Choroid plexus epithelial cell (primary cell): ENCODE results near the gene MYL4.
"Not testable (repeated sequence)": the region's sequence is repeated elsewhere in the genome, so short reads cannot be mapped to it uniquely, and the experiment has no call there.

Experiments used
- DNase-seq: peaks from one replicate; pipeline ENCODE4 v3.0.0-alpha.2; 2010; ENCODE audit warnings: low read depth
- H3K4me3 ChIP-seq: 2 replicates; pipeline ENCODE4 v1.5.1; 2011; ENCODE audit warnings: low read depth, mild to moderate bottlenecking, control low read depth, low read length, moderate library complexity
- TF ChIP-seq, protein P1 (sequence below): conservative IDR thresholded peaks from 2 replicates; pipeline ENCODE4 v1.5.1; 2011; ENCODE audit warnings: low read depth, mild to moderate bottlenecking, control low read depth, inconsistent platforms, low read length, moderate library complexity

The MYL4 gene

DNA sequence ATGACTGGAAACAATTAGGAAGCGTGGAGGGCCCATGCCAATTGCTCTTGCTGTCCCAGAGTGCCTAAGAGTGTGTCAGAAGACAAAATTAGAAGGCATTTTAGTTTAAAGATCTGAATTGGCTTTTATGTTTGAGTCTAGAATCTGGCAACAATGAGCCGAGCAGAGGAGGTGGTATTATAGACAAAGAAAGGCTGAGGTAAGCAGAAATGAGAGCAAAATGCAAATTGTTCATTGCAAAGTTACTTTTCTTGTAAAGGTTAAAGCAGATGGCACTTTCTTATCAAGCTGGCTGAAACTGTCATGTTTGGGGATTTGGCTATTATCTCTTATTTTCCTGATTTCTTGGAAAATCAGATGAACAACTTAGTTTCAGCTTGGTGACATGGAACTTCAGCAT, 3.3 kb downstream of the MYL4 start:
- no peak for DNase-seq
- no peak overlapping the region for H3K4me3 ChIP-seq
- TF ChIP-seq, protein P1, sequence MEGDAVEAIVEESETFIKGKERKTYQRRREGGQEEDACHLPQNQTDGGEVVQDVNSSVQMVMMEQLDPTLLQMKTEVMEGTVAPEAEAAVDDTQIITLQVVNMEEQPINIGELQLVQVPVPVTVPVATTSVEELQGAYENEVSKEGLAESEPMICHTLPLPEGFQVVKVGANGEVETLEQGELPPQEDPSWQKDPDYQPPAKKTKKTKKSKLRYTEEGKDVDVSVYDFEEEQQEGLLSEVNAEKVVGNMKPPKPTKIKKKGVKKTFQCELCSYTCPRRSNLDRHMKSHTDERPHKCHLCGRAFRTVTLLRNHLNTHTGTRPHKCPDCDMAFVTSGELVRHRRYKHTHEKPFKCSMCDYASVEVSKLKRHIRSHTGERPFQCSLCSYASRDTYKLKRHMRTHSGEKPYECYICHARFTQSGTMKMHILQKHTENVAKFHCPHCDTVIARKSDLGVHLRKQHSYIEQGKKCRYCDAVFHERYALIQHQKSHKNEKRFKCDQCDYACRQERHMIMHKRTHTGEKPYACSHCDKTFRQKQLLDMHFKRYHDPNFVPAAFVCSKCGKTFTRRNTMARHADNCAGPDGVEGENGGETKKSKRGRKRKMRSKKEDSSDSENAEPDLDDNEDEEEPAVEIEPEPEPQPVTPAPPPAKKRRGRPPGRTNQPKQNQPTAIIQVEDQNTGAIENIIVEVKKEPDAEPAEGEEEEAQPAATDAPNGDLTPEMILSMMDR: no peak

DNA sequence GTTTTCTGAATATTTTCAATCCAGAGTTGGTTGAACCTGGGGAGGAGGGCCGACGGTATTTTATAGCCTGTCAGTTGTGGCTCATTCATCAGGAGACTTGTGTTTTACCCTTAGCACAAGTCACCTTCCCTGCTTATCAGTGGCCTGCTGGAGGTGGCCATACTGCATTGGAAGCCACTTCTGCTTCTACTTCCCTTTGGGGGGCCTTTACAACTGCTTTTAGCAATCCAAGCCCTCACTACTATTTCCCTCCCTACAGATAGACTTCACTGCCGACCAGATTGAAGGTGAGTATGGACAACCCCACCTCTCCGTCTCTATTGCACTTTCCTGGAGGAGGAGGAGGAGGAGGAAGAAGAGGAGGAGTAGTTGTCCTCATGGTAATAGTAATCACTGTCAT, 4.4 kb downstream of the MYL4 start:
- TF ChIP-seq, protein P1: no peak
- no peak overlapping the region for H3K4me3 ChIP-seq
- DNase-seq: no peak

DNA sequence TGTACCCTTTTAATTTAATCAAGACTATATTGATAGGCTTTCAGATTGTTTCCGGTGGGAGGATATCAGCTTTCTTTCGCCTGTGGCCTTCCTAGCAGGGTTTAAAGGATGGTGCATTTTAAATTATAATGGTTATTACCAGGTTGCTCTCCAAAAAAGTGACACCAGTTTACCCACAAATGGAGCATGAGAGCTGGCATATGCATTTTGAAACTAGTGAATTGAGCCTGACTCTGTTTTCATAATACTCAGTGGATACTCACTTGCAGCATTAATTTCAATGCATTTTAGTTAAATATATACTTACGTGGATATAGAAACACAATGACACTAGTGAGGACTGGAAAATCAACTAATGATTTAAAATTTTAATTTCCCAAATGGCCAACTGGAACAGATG, 5.8 kb downstream of the MYL4 start:
- no peak for DNase-seq
- no peak overlapping the region for H3K4me3 ChIP-seq
- TF ChIP-seq, protein P1: no peak

DNA sequence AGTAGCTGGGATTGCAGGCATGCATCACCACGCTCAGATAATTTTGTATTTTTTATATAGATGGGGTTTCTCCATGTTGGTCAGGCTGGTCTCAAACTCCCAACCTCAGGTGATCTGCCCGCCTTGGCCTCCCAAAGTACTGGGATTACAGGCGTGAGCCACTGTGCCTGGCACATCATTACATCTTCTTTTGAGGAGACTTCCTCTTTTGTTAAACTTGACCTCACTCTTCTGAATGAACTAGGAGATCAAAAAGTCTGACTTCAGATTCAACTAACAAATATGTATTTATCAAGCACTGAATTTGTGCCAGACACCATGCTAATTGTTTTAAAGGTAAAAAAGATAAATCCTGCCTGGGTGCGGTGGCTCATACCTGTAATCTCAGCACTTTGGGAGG, 7.7 kb downstream of the MYL4 start:
- DNase-seq, H3K4me3 ChIP-seq: not testable (repeated sequence)

DNA sequence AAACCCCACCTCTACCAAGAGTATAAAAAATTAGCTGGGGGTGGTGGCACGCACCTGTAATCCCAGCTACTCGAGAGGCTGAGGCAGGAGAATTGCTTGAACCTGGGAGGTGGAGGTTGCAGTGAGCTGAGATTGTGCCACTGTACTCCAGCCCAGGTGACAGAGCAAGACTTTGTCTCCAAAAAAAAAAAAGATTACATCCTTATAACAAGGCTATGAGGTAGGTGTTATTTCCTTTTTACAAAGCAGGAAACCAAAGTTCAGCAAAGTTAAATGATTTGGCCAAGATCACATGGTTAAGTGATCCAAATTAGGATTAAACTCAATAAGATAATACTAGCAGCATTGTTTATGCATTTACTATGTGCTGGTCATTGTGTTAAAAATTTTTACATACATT, 8.1 kb downstream of the MYL4 start:
- not testable (repeated sequence) for DNase-seq, H3K4me3 ChIP-seq

DNA sequence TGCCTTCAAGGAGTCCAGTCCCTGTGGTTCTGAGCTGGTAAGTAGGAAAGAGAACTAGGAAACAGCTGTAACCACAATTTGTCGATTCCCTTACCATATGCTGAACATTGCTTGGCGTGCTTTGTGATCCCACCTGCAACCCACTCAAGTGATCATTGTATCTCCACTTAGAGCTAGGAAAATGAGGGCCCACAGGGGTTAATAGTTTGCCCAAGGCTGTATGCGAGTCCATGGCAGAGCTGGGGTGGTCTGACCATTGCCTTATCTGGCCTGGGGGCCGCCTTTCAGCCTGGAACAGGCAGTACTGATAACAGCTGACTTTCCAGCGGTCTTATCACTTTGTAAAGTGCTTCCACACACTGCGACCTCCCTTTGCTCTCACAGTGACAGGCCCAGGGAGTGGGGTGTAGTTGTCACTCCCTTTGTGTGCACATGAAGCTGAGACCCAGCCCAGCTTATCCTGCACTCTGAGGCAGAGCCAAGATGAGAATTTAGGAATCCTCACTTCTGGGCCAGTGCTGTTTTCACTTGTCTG, 9.8 kb downstream of the MYL4 start:
- TF ChIP-seq, protein P1: no peak
- no peak overlapping the region for H3K4me3 ChIP-seq
- no peak for DNase-seq

DNA sequence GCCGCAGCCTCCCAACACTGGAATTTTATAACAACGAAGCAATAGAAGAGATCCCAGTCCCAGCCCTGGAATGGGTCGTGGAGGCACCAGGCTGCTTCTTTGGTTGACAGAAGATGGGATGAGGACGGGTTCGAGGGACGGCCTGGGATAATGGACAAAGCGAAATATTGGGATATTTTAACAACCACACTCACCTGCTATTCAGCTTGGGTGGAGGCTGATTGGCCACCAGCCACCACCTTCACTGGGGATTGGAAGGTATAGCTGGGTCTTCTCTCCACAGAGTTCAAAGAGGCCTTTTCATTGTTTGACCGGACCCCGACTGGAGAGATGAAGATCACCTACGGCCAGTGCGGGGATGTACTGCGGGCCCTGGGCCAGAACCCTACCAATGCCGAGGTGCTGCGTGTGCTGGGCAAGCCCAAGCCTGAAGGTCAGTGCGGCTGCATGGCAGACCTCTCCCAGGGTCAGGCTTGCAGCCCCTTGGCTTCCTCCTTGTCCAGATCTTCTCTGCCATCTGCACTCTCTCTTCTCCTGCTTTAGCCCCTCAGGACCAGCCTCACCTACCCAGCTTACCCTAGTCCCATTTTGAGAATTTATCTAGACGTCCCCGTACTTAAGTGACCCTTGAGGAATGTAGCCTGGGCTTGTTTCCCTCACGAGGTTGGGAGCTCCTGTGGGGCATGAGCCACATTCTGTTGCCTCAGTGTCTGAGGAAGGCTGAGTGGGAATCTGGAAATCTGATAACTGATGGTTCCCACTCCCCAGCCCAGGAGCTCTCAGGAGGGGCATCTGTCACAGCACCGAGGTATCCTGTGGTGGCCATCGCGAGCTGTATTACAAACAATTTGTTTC, 10.7 kb downstream of the MYL4 start:
- no peak for DNase-seq
- TF ChIP-seq, protein P1: no peak
- H3K4me3 ChIP-seq: no peak overlapping the region

DNA sequence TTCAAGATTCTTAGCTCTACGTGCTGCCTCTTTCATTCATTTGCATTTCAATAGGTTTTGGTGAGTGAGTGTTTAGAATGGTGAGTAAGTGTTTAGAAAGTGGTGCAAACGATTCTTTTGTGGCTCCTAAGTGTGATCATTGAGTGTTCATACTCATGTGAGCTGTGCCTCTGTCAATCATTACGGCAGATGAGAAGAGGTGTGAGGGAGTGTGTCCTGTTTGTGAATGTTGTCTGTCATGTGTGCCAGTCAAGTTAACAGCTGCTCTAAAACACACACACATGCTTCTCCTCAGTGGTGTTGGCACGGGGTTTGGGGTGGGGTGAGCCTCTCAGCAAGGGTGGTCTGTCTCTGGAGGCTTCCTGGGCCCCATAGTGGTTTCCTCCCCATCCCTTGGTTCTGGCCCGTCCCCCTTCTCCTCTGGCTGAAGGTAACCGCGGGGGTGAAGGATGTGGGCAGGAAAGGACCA, 11.4 kb downstream of the MYL4 start:
- no peak for DNase-seq
- H3K4me3 ChIP-seq: no peak overlapping the region
- TF ChIP-seq, protein P1: no peak
